GM12801 (cell line): Measurements from ENCODE around the gene BANF2.

Experiments
- CTCF ChIP-seq: IDR thresholded peaks from one replicate; pipeline ENCODE4 v1.5.1; 2011; ENCODE audit warnings: control low read depth; ENCODE audit not compliant: insufficient read length; ENCODE audit errors: extremely low read depth

The BANF2 gene

GRCh38 chr20:17685168-17685567 lies 14.6 kb upstream of the BANF2 start:
- TF ChIP-seq CTCF, result no peak

- no peak for TF ChIP-seq CTCF
Measured at GRCh38 chr20:17687800-17688199, 12.0 kb upstream of the BANF2 start.

GRCh38 chr20:17688965-17689364 lies 10.8 kb upstream of the BANF2 start:
- TF ChIP-seq CTCF, result no peak

- no peak for TF ChIP-seq CTCF
Measured at GRCh38 chr20:17690144-17690543, 9.6 kb upstream of the BANF2 start.

- TF ChIP-seq CTCF, result no peak
Measured at GRCh38 chr20:17691758-17692157, 8.0 kb upstream of the BANF2 start.

- no peak for TF ChIP-seq CTCF
Measured at GRCh38 chr20:17693444-17694001, 6.2 kb upstream of the BANF2 start.

- no peak for TF ChIP-seq CTCF
Measured at GRCh38 chr20:17694767-17695166, 5.0 kb upstream of the BANF2 start.
